ENCODE data around the gene PKP1.

PKP1 gene

GRCh38 chr1:201283836-201284553, 689 bp downstream of the PKP1 start:
- TF ChIP-seq FOXP2 (optimal IDR thresholded peaks at IDR 0.05; ENCODE audit: control extremely low read depth, extremely low read length, insufficient read depth) (no peak), POLR2AphosphoS5 (IDR thresholded peaks at IDR 0.05; ENCODE audit: borderline replicate concordance, low read depth, low read length) (no peak), EZH2 (IDR thresholded peaks at IDR 0.05) (no peak)
- Histone ChIP-seq H3K9me3 (ENCODE audit: low read depth, low read length) (no peaks in the 10 kb centered on the region), H3K4me3 (no peak overlapping the region), H3K27ac (no peak overlapping the region), H3K36me3 (ENCODE audit: insufficient read depth, low read length) (no peaks in the 10 kb centered on the region), H3K9ac (ENCODE audit: insufficient read length) (no peak overlapping the region)
- no peak for DNase-seq (ENCODE audit: low read depth, low spot score)

- H3K27ac ChIP-seq: no peak overlapping the region
- H3K9me3 ChIP-seq (ENCODE audit: low read depth, low read length): no peaks in the 10 kb centered on the region
- no peak overlapping the region for H3K4me3 ChIP-seq
- DNase-seq (ENCODE audit: low read depth, low spot score): no peak
- H3K9ac ChIP-seq (ENCODE audit: insufficient read length): no peak overlapping the region
- TF ChIP-seq FOXP2 (optimal IDR thresholded peaks at IDR 0.05; ENCODE audit: control extremely low read depth, extremely low read length, insufficient read depth) (no peak), POLR2AphosphoS5 (IDR thresholded peaks at IDR 0.05; ENCODE audit: borderline replicate concordance, low read depth, low read length) (no peak), EZH2 (IDR thresholded peaks at IDR 0.05) (no peak)
- no peaks in the 10 kb centered on the region for H3K36me3 ChIP-seq (ENCODE audit: insufficient read depth, low read length)
Measured at GRCh38 chr1:201284636-201285035, 1.3 kb downstream of the PKP1 start.

GRCh38 chr1:201285846-201286245, 2.5 kb downstream of the PKP1 start:
- no peak overlapping the region for H3K4me3 ChIP-seq
- no peak overlapping the region for H3K27ac ChIP-seq
- no peaks in the 10 kb centered on the region for H3K9me3 ChIP-seq (ENCODE audit: low read depth, low read length)
- TF ChIP-seq FOXP2 (optimal IDR thresholded peaks at IDR 0.05; ENCODE audit: control extremely low read depth, extremely low read length, insufficient read depth) (no peak), EZH2 (IDR thresholded peaks at IDR 0.05) (no peak), POLR2AphosphoS5 (IDR thresholded peaks at IDR 0.05; ENCODE audit: borderline replicate concordance, low read depth, low read length) (no peak)
- no peak for DNase-seq (ENCODE audit: low read depth, low spot score)
- H3K36me3 ChIP-seq (ENCODE audit: insufficient read depth, low read length): no peaks in the 10 kb centered on the region
- H3K9ac ChIP-seq (ENCODE audit: insufficient read length): no peak overlapping the region

- Histone ChIP-seq H3K4me3 (no peak overlapping the region), H3K36me3 (ENCODE audit: insufficient read depth, low read length) (no peaks in the 10 kb centered on the region), H3K27ac (no peak overlapping the region), H3K9me3 (ENCODE audit: low read depth, low read length) (no peaks in the 10 kb centered on the region), H3K9ac (ENCODE audit: insufficient read length) (no peak overlapping the region)
- no peak for DNase-seq (ENCODE audit: low read depth, low spot score)
- TF ChIP-seq EZH2 (IDR thresholded peaks at IDR 0.05): no peak
- no peak for TF ChIP-seq POLR2AphosphoS5 (IDR thresholded peaks at IDR 0.05; ENCODE audit: borderline replicate concordance, low read depth, low read length)
- no peak for TF ChIP-seq FOXP2 (optimal IDR thresholded peaks at IDR 0.05; ENCODE audit: control extremely low read depth, extremely low read length, insufficient read depth)
Measured at GRCh38 chr1:201286445-201286844, 3.1 kb downstream of the PKP1 start.

- TF ChIP-seq EZH2 (IDR thresholded peaks at IDR 0.05) (no peak), FOXP2 (optimal IDR thresholded peaks at IDR 0.05; ENCODE audit: control extremely low read depth, extremely low read length, insufficient read depth) (no peak), POLR2AphosphoS5 (IDR thresholded peaks at IDR 0.05; ENCODE audit: borderline replicate concordance, low read depth, low read length) (no peak)
- H3K4me3 ChIP-seq: no peak overlapping the region
- H3K36me3 ChIP-seq (ENCODE audit: insufficient read depth, low read length): no peaks in the 10 kb centered on the region
- H3K27ac ChIP-seq: no peak overlapping the region
- DNase-seq (ENCODE audit: low read depth, low spot score): no peak
- no peak overlapping the region for H3K9ac ChIP-seq (ENCODE audit: insufficient read length)
- no peaks in the 10 kb centered on the region for H3K9me3 ChIP-seq (ENCODE audit: low read depth, low read length)
Measured at GRCh38 chr1:201288007-201288406, 4.7 kb downstream of the PKP1 start.

GRCh38 chr1:201288765-201289164, 5.5 kb downstream of the PKP1 start:
- TF ChIP-seq FOXP2 (optimal IDR thresholded peaks at IDR 0.05; ENCODE audit: control extremely low read depth, extremely low read length, insufficient read depth) (no peak), EZH2 (IDR thresholded peaks at IDR 0.05) (no peak), POLR2AphosphoS5 (IDR thresholded peaks at IDR 0.05; ENCODE audit: borderline replicate concordance, low read depth, low read length) (no peak)
- H3K9ac ChIP-seq (ENCODE audit: insufficient read length): no peak overlapping the region
- no peaks in the 10 kb centered on the region for H3K9me3 ChIP-seq (ENCODE audit: low read depth, low read length)
- H3K27ac ChIP-seq: no peak overlapping the region
- no peak for DNase-seq (ENCODE audit: low read depth, low spot score)
- H3K36me3 ChIP-seq (ENCODE audit: insufficient read depth, low read length): no peaks in the 10 kb centered on the region
- no peak overlapping the region for H3K4me3 ChIP-seq

- H3K27ac ChIP-seq: no peak overlapping the region
- no peak overlapping the region for H3K9ac ChIP-seq (ENCODE audit: insufficient read length)
- H3K4me3 ChIP-seq: no peak overlapping the region
- no peaks in the 10 kb centered on the region for H3K36me3 ChIP-seq (ENCODE audit: insufficient read depth, low read length)
- no peaks in the 10 kb centered on the region for H3K9me3 ChIP-seq (ENCODE audit: low read depth, low read length)
- no peak for DNase-seq (ENCODE audit: low read depth, low spot score)
- TF ChIP-seq FOXP2 (optimal IDR thresholded peaks at IDR 0.05; ENCODE audit: control extremely low read depth, extremely low read length, insufficient read depth): no peak
- TF ChIP-seq POLR2AphosphoS5 (IDR thresholded peaks at IDR 0.05; ENCODE audit: borderline replicate concordance, low read depth, low read length): no peak
- TF ChIP-seq EZH2 (IDR thresholded peaks at IDR 0.05): no peak
Measured at GRCh38 chr1:201290551-201290950, 7.2 kb downstream of the PKP1 start.

GRCh38 chr1:201291916-201292315, 8.6 kb downstream of the PKP1 start:
- Histone ChIP-seq H3K4me3 (no peak overlapping the region), H3K9ac (ENCODE audit: insufficient read length) (no peak overlapping the region), H3K36me3 (ENCODE audit: insufficient read depth, low read length) (no peaks in the 10 kb centered on the region), H3K9me3 (ENCODE audit: low read depth, low read length) (no peaks in the 10 kb centered on the region), H3K27ac (no peak overlapping the region)
- TF ChIP-seq FOXP2 (optimal IDR thresholded peaks at IDR 0.05; ENCODE audit: control extremely low read depth, extremely low read length, insufficient read depth) (no peak), EZH2 (IDR thresholded peaks at IDR 0.05) (no peak), POLR2AphosphoS5 (IDR thresholded peaks at IDR 0.05; ENCODE audit: borderline replicate concordance, low read depth, low read length) (no peak)
- DNase-seq (ENCODE audit: low read depth, low spot score): no peak

- TF ChIP-seq EZH2 (IDR thresholded peaks at IDR 0.05) (no peak), POLR2AphosphoS5 (IDR thresholded peaks at IDR 0.05; ENCODE audit: borderline replicate concordance, low read depth, low read length) (no peak), FOXP2 (optimal IDR thresholded peaks at IDR 0.05; ENCODE audit: control extremely low read depth, extremely low read length, insufficient read depth) (no peak)
- H3K9ac ChIP-seq (ENCODE audit: insufficient read length): no peak overlapping the region
- H3K36me3 ChIP-seq (ENCODE audit: insufficient read depth, low read length): no peaks in the 10 kb centered on the region
- H3K9me3 ChIP-seq (ENCODE audit: low read depth, low read length): no peaks in the 10 kb centered on the region
- H3K4me3 ChIP-seq: no peak overlapping the region
- no peak overlapping the region for H3K27ac ChIP-seq
- no peak for DNase-seq (ENCODE audit: low read depth, low spot score)
Measured at GRCh38 chr1:201294876-201295275, 11.6 kb downstream of the PKP1 start.

Measured in SK-N-MC (cell line).